ENCODE results near the gene GTSE1. TPM values are rescaled to one million over a fixed set of nuclear protein-coding genes. Genes with fewer than 3 reads are reported as not detected.
A peak's percentile ranks its signal among the peaks of the same experiment; 100 is the strongest.

The GTSE1 gene
- total and polyA plus RNA-seq, 4 donors, result 3.2 to 12.1 (median 9.1) TPM

GRCh38 chr22:46367707-46368191, 71.1 kb downstream of the GTSE1 start:
- no peaks in the 10 kb centered on the region for H3K9me3 ChIP-seq (ENCODE audit: control insufficient read depth, insufficient read depth, low read length)
- WGBS (ENCODE audit: insufficient coverage), result 54% methylated on average over 15 of the region's 19 CpGs
- no peak overlapping the region for H3K27ac ChIP-seq (ENCODE audit: low read depth, low read length)
- H3K36me3 ChIP-seq (ENCODE audit: control insufficient read depth, insufficient read depth, low read length), result peaks cover 70% of the 10 kb centered on the region
- DNase-seq (ENCODE audit: low read depth in 4 of 6, low spot score in 6 of 6), result no peak
- H3K4me1 ChIP-seq (ENCODE audit: control insufficient read depth, insufficient read depth, low read length), result peaks cover 3% of the 10 kb centered on the region
- no peaks in the 10 kb centered on the region for H3K27me3 ChIP-seq (ENCODE audit: control insufficient read depth, insufficient read depth, low read length)
- H3K4me3 ChIP-seq (ENCODE audit: low read depth, low read length), result no peak overlapping the region

- WGBS (ENCODE audit: insufficient coverage), result 85% methylated on average over 6 of the region's 12 CpGs
- no peak overlapping the region for H3K27ac ChIP-seq (ENCODE audit: low read depth, low read length)
- H3K4me3 ChIP-seq (ENCODE audit: low read depth, low read length), result no peak overlapping the region
- H3K36me3 ChIP-seq (ENCODE audit: control insufficient read depth, insufficient read depth, low read length), result peaks cover 67% of the 10 kb centered on the region
- no peaks in the 10 kb centered on the region for H3K4me1 ChIP-seq (ENCODE audit: control insufficient read depth, insufficient read depth, low read length)
- DNase-seq (ENCODE audit: low read depth in 4 of 6, low spot score in 6 of 6), result no peak
- no peaks in the 10 kb centered on the region for H3K27me3 ChIP-seq (ENCODE audit: control insufficient read depth, insufficient read depth, low read length)
- H3K9me3 ChIP-seq (ENCODE audit: control insufficient read depth, insufficient read depth, low read length), result no peaks in the 10 kb centered on the region
Measured at GRCh38 chr22:46368422-46368821, 71.8 kb downstream of the GTSE1 start.

- WGBS (ENCODE audit: insufficient coverage), result 88% methylated on average over 20 of the region's 31 CpGs
- no peaks in the 10 kb centered on the region for H3K9me3 ChIP-seq (ENCODE audit: control insufficient read depth, insufficient read depth, low read length)
Measured at GRCh38 chr22:46368871-46369715, 72.4 kb downstream of the GTSE1 start.

GRCh38 chr22:46369716-46370583, 73.3 kb downstream of the GTSE1 start:
- no peaks in the 10 kb centered on the region for H3K4me1 ChIP-seq (ENCODE audit: control insufficient read depth, insufficient read depth, low read length)
- DNase-seq (ENCODE audit: low read depth in 4 of 6, low spot score in 6 of 6), result no peak
- H3K9me3 ChIP-seq (ENCODE audit: control insufficient read depth, insufficient read depth, low read length), result no peaks in the 10 kb centered on the region
- no peak overlapping the region for H3K27ac ChIP-seq (ENCODE audit: low read depth, low read length)
- H3K36me3 ChIP-seq (ENCODE audit: control insufficient read depth, insufficient read depth, low read length), result peaks cover 62% of the 10 kb centered on the region
- H3K4me3 ChIP-seq (ENCODE audit: low read depth, low read length), result no peak overlapping the region
- WGBS (ENCODE audit: insufficient coverage), result 86% methylated on average over 22 of the region's 25 CpGs
- H3K27me3 ChIP-seq (ENCODE audit: control insufficient read depth, insufficient read depth, low read length), result no peaks in the 10 kb centered on the region

More at GRCh38 chr22:46368871-46369715, 72.4 kb downstream of the GTSE1 start:
- Histone ChIP-seq H3K4me3 (ENCODE audit: low read depth, low read length) (no peak overlapping the region), H3K4me1 (ENCODE audit: control insufficient read depth, insufficient read depth, low read length) (no peaks in the 10 kb centered on the region), H3K27me3 (ENCODE audit: control insufficient read depth, insufficient read depth, low read length) (no peaks in the 10 kb centered on the region), H3K36me3 (ENCODE audit: control insufficient read depth, insufficient read depth, low read length) (peaks cover 63% of the 10 kb centered on the region), H3K27ac (ENCODE audit: low read depth, low read length) (no peak overlapping the region)
- DNase-seq (ENCODE audit: low read depth in 4 of 6, low spot score in 6 of 6), result no peak

- no peak for DNase-seq (ENCODE audit: low read depth in 4 of 6, low spot score in 6 of 6)
- Histone ChIP-seq H3K36me3 (ENCODE audit: control insufficient read depth, insufficient read depth, low read length) (peaks cover 59% of the 10 kb centered on the region), H3K27ac (ENCODE audit: low read depth, low read length) (no peak overlapping the region), H3K4me3 (ENCODE audit: low read depth, low read length) (no peak overlapping the region), H3K9me3 (ENCODE audit: control insufficient read depth, insufficient read depth, low read length) (no peaks in the 10 kb centered on the region), H3K4me1 (ENCODE audit: control insufficient read depth, insufficient read depth, low read length) (no peaks in the 10 kb centered on the region), H3K27me3 (ENCODE audit: control insufficient read depth, insufficient read depth, low read length) (no peaks in the 10 kb centered on the region)
- 93% methylated on average over 10 of the region's 15 CpGs for WGBS (ENCODE audit: insufficient coverage)
Measured at GRCh38 chr22:46370584-46371291, 74.1 kb downstream of the GTSE1 start.

GRCh38 chr22:46371623-46372226, 75.1 kb downstream of the GTSE1 start:
- WGBS (ENCODE audit: insufficient coverage), result 92% methylated on average over 2 of the region's 2 CpGs
- H3K4me1 ChIP-seq (ENCODE audit: control insufficient read depth, insufficient read depth, low read length), result no peaks in the 10 kb centered on the region

GRCh38 chr22:46372686-46373085, 76.0 kb downstream of the GTSE1 start:
- Histone ChIP-seq H3K27me3 (ENCODE audit: control insufficient read depth, insufficient read depth, low read length) (no peaks in the 10 kb centered on the region), H3K4me1 (ENCODE audit: control insufficient read depth, insufficient read depth, low read length) (peaks cover 5% of the 10 kb centered on the region), H3K9me3 (ENCODE audit: control insufficient read depth, insufficient read depth, low read length) (no peaks in the 10 kb centered on the region), H3K36me3 (ENCODE audit: control insufficient read depth, insufficient read depth, low read length) (peaks cover 54% of the 10 kb centered on the region), H3K27ac (ENCODE audit: low read depth, low read length) (no peak overlapping the region), H3K4me3 (ENCODE audit: low read depth, low read length) (no peak overlapping the region)
- 92% methylated on average over 16 of the region's 18 CpGs for WGBS (ENCODE audit: insufficient coverage)
- no peak for DNase-seq (ENCODE audit: low read depth in 4 of 6, low spot score in 6 of 6)

More at GRCh38 chr22:46371623-46372226, 75.1 kb downstream of the GTSE1 start:
- Histone ChIP-seq H3K27ac (ENCODE audit: low read depth, low read length) (no peak overlapping the region), H3K9me3 (ENCODE audit: control insufficient read depth, insufficient read depth, low read length) (no peaks in the 10 kb centered on the region), H3K4me3 (ENCODE audit: low read depth, low read length) (no peak overlapping the region), H3K36me3 (ENCODE audit: control insufficient read depth, insufficient read depth, low read length) (peaks cover 55% of the 10 kb centered on the region), H3K27me3 (ENCODE audit: control insufficient read depth, insufficient read depth, low read length) (no peaks in the 10 kb centered on the region)
- no peak for DNase-seq (ENCODE audit: low read depth in 4 of 6, low spot score in 6 of 6)

GRCh38 chr22:46373159-46373558, 76.5 kb downstream of the GTSE1 start:
- 63% methylated on average over 5 of the region's 8 CpGs for WGBS (ENCODE audit: insufficient coverage)
- H3K27ac ChIP-seq (ENCODE audit: low read depth, low read length), result no peak overlapping the region
- H3K27me3 ChIP-seq (ENCODE audit: control insufficient read depth, insufficient read depth, low read length), result no peaks in the 10 kb centered on the region
- no peaks in the 10 kb centered on the region for H3K9me3 ChIP-seq (ENCODE audit: control insufficient read depth, insufficient read depth, low read length)
- no peak overlapping the region for H3K4me3 ChIP-seq (ENCODE audit: low read depth, low read length)
- DNase-seq (ENCODE audit: low read depth in 4 of 6, low spot score in 6 of 6), result peak in 2 of 6 donors; percentile 51 to 65
- H3K36me3 ChIP-seq (ENCODE audit: control insufficient read depth, insufficient read depth, low read length), result peaks cover 56% of the 10 kb centered on the region
- H3K4me1 ChIP-seq (ENCODE audit: control insufficient read depth, insufficient read depth, low read length), result peaks cover 10% of the 10 kb centered on the region
